Neural cell (in vitro differentiated cells): ENCODE measurements around the gene GATC. TPM values are rescaled to one million over a fixed set of nuclear protein-coding genes. Genes with fewer than 3 reads are reported as not detected.

ENCODE experiments used
- H2AFZ ChIP-seq: fragments of 200-600, 300-800 bp; sonication (generic), shearing (Covaris generic); 2 replicates; pipeline ENCODE4 v1.6.0; 2014; ENCODE audit warnings: low read depth, mild to moderate bottlenecking, antibody characterized with exemption, low read length, moderate library complexity
- H3F3A ChIP-seq: fragments of 200-600 bp; shearing (Covaris generic); 2 replicates; pipeline ENCODE4 v1.6.1; 2016; ENCODE audit warnings: mild to moderate bottlenecking, moderate library complexity, mixed read lengths, antibody characterized with exemption, low read length; ENCODE audit not compliant: insufficient read depth, poor library complexity, severe bottlenecking
- H3K27ac ChIP-seq: fragments of 200-600, 300-800 bp; sonication (generic), shearing (Covaris generic); 2 replicates; pipeline ENCODE4 v1.5.1; 2014; ENCODE audit warnings: mild to moderate bottlenecking, low read length, moderate library complexity
- H3K27me3 ChIP-seq: fragments of 300-800, 200-600 bp; sonication (generic), shearing (Covaris generic); 2 replicates; pipeline ENCODE4 v1.6.0; 2014; ENCODE audit warnings: mild to moderate bottlenecking, low read depth, low read length, moderate library complexity; ENCODE audit not compliant: insufficient read depth
- H3K36me3 ChIP-seq: fragments of 300-800, 200-600 bp; sonication (generic), shearing (Covaris generic); 2 replicates; pipeline ENCODE4 v1.5.1; 2014; ENCODE audit warnings: mild to moderate bottlenecking, antibody characterized with exemption, low read length, moderate library complexity; ENCODE audit not compliant: insufficient read depth
- H3K4me2 ChIP-seq: fragments of 300-800, 200-600 bp; sonication (generic), shearing (Covaris generic); 2 replicates; pipeline ENCODE4 v1.6.0; 2014; ENCODE audit warnings: mild to moderate bottlenecking, low read length
- H3K4me3 ChIP-seq: fragments of 300-800, 200-600 bp; sonication (generic), shearing (Covaris generic); 2 replicates; pipeline ENCODE4 v1.5.1; 2014; ENCODE audit warnings: mild to moderate bottlenecking, low read length, moderate library complexity
- H3K79me2 ChIP-seq: fragments of 200-600 bp; shearing (Covaris generic); replicated peaks from 2 replicates; pipeline ENCODE4 v1.6.0; 2014; ENCODE audit warnings: mild to moderate bottlenecking, low read length, moderate library complexity; ENCODE audit not compliant: insufficient read depth
- H3K9ac ChIP-seq: fragments of 300-800, 200-600 bp; sonication (generic), shearing (Covaris generic); 2 replicates; pipeline ENCODE4 v1.6.1; 2016; ENCODE audit warnings: mild to moderate bottlenecking, low read length, mixed read lengths
- H3K9me2 ChIP-seq: fragments of 200-600 bp; shearing (Covaris generic); 2 replicates; pipeline ENCODE4 v1.6.1; 2016; ENCODE audit warnings: mild to moderate bottlenecking, low read length, mixed read lengths; ENCODE audit not compliant: insufficient read depth
- H3K9me3 ChIP-seq: fragments of 200-600, 300-800 bp; sonication (generic), shearing (Covaris generic); 2 replicates; pipeline ENCODE4 v1.6.1; 2016; ENCODE audit warnings: mild to moderate bottlenecking, mixed run types, low read length, moderate library complexity, mixed read lengths
- H4K20me1 ChIP-seq: fragments of 200-600 bp; shearing (Covaris generic); 2 replicates; pipeline ENCODE4 v1.6.1; 2016; ENCODE audit warnings: mild to moderate bottlenecking, mixed run types; ENCODE audit not compliant: insufficient read depth
- EP300 ChIP-seq: fragments of 450-650 bp; conservative IDR thresholded peaks from 2 replicates; pipeline ENCODE4 v1.6.1; 2014; ENCODE audit warnings: antibody characterized with exemption, mild to moderate bottlenecking, moderate library complexity; ENCODE audit not compliant: poor library complexity, severe bottlenecking
- EZH2 ChIP-seq: fragments of 200-600, 300-800 bp; shearing (Covaris generic), sonication (generic); IDR thresholded peaks from 2 replicates; pipeline ENCODE4 v1.6.1; 2014; ENCODE audit warnings: antibody characterized with exemption, low read length, borderline replicate concordance, mild to moderate bottlenecking; ENCODE audit not compliant: insufficient read depth, poor library complexity, severe bottlenecking
- MXI1 ChIP-seq: fragments of 450-650 bp; conservative IDR thresholded peaks from 2 replicates; pipeline ENCODE4 v1.6.1; 2014; ENCODE audit warnings: antibody characterized with exemption, mild to moderate bottlenecking; ENCODE audit not compliant: poor library complexity, severe bottlenecking
- POLR2AphosphoS5 ChIP-seq: IDR thresholded peaks from 2 replicates; pipeline ENCODE4 v1.6.1; 2012
- RAD21 ChIP-seq: fragments of 450-650 bp; conservative IDR thresholded peaks from 2 replicates; pipeline ENCODE4 v1.6.1; 2014; ENCODE audit warnings: antibody characterized with exemption, mild to moderate bottlenecking, moderate library complexity
- SMC3 ChIP-seq: fragments of 450-650 bp; conservative IDR thresholded peaks from 2 replicates; pipeline ENCODE4 v1.6.1; 2014; ENCODE audit warnings: antibody characterized with exemption, mild to moderate bottlenecking, moderate library complexity; ENCODE audit not compliant: poor library complexity
- TAF1 ChIP-seq: IDR thresholded peaks from 2 replicates; pipeline ENCODE4 v1.6.1; 2012; ENCODE audit warnings: low read depth
- polyA plus RNA-seq: library from polyadenylated mRNA; depleted of rRNA; stranded (reverse); fragments of >200 nt; gene quantifications from 2 replicates; pipeline ENCODE4 v1.2.3, GENCODE V29; 2014
- TF ChIP-seq, protein P1 (sequence below): IDR thresholded peaks from 2 replicates; pipeline ENCODE4 v1.6.1; 2012; ENCODE audit warnings: borderline replicate concordance
- TF ChIP-seq, protein P2 (sequence below): fragments of 450-650 bp; IDR thresholded peaks from 2 replicates; pipeline ENCODE4 v1.5.1; 2014; ENCODE audit warnings: antibody characterized with exemption, mild to moderate bottlenecking, moderate library complexity; ENCODE audit not compliant: poor library complexity, severe bottlenecking

The GATC gene
- polyA plus RNA-seq, 1 donor from 2014 or later, result 45.3 TPM

DNA sequence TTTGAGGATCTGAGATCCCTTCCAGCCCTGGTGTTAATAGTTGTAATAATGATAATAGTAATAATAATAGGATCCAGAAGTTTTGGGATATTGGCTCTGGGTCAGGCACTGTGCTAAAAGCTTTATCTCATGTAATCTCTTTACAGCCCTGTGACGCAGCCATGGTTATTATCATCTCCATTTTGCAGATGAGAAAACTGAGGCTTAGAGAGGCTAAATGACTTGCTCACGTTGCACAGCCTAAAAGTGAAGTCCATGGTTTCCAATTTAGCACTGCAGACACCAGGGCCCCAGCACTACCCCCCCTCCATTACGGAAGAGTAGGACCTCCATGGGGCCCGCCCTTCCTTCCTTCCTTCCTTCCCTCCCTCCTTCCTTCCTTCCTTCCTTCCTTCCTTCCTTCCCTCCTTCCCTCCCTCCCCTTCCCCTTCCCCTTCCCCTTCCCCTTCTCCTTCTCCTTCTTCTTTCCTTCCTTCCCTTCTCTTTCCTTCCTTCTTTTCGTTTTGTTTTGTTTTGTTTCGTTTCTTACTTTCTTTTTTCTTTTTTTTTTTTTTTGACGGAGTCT, 23.3 kb upstream of the GATC start:
- Histone ChIP-seq H3K27me3 (no peaks in the 10 kb centered on the region), H3K9me3 (no peaks in the 10 kb centered on the region), H3K36me3 (no peaks in the 10 kb centered on the region), H3K4me3 (no peak overlapping the region), H3K79me2 (no peaks in the 10 kb centered on the region), H3K27ac (no peak overlapping the region), H2AFZ (no peak overlapping the region), H3K4me2 (no peak overlapping the region), H4K20me1 (no peaks in the 10 kb centered on the region), H3K9ac (no peak overlapping the region), H3K9me2 (no peaks in the 10 kb centered on the region), H3F3A (no peaks in the 10 kb centered on the region)
- no peak for TF ChIP-seq POLR2AphosphoS5
- TF ChIP-seq MXI1, result no peak
- TF ChIP-seq RAD21, result no peak
- TF ChIP-seq SMC3, result no peak
- TF ChIP-seq EZH2, result no peak
- TF ChIP-seq, protein P1, sequence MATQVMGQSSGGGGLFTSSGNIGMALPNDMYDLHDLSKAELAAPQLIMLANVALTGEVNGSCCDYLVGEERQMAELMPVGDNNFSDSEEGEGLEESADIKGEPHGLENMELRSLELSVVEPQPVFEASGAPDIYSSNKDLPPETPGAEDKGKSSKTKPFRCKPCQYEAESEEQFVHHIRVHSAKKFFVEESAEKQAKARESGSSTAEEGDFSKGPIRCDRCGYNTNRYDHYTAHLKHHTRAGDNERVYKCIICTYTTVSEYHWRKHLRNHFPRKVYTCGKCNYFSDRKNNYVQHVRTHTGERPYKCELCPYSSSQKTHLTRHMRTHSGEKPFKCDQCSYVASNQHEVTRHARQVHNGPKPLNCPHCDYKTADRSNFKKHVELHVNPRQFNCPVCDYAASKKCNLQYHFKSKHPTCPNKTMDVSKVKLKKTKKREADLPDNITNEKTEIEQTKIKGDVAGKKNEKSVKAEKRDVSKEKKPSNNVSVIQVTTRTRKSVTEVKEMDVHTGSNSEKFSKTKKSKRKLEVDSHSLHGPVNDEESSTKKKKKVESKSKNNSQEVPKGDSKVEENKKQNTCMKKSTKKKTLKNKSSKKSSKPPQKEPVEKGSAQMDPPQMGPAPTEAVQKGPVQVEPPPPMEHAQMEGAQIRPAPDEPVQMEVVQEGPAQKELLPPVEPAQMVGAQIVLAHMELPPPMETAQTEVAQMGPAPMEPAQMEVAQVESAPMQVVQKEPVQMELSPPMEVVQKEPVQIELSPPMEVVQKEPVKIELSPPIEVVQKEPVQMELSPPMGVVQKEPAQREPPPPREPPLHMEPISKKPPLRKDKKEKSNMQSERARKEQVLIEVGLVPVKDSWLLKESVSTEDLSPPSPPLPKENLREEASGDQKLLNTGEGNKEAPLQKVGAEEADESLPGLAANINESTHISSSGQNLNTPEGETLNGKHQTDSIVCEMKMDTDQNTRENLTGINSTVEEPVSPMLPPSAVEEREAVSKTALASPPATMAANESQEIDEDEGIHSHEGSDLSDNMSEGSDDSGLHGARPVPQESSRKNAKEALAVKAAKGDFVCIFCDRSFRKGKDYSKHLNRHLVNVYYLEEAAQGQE, result no peak
- no peak for TF ChIP-seq TAF1
- TF ChIP-seq EP300, result no peak
- TF ChIP-seq, protein P2, sequence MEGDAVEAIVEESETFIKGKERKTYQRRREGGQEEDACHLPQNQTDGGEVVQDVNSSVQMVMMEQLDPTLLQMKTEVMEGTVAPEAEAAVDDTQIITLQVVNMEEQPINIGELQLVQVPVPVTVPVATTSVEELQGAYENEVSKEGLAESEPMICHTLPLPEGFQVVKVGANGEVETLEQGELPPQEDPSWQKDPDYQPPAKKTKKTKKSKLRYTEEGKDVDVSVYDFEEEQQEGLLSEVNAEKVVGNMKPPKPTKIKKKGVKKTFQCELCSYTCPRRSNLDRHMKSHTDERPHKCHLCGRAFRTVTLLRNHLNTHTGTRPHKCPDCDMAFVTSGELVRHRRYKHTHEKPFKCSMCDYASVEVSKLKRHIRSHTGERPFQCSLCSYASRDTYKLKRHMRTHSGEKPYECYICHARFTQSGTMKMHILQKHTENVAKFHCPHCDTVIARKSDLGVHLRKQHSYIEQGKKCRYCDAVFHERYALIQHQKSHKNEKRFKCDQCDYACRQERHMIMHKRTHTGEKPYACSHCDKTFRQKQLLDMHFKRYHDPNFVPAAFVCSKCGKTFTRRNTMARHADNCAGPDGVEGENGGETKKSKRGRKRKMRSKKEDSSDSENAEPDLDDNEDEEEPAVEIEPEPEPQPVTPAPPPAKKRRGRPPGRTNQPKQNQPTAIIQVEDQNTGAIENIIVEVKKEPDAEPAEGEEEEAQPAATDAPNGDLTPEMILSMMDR, result no peak

DNA sequence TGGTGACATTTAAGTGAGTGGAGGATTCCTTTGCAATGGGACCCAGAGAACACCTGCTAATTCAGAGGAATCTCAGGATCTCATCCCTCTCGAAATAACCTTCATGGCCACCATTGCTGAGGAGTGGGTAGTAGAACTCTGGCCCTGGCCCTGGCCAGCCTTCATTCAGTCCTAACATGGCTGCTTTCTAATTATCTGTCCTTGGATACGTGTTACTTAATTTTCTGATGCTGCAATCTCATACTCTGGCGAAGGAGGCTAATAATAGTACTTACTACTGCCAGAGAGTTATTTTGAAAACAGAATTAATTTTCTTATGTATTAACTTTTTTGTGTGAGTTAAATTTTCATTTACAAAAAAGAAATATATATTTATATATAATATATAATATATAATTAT, 20.4 kb upstream of the GATC start:
- H3K9me3 ChIP-seq, result no peaks in the 10 kb centered on the region
- TF ChIP-seq, protein P1, result no peak
- TF ChIP-seq TAF1 (no peak), POLR2AphosphoS5 (no peak), SMC3 (no peak), MXI1 (no peak), EZH2 (no peak), EP300 (no peak), RAD21 (no peak)
- TF ChIP-seq, protein P2, result no peak
- H3K79me2 ChIP-seq, result no peaks in the 10 kb centered on the region
- H3K27ac ChIP-seq, result no peak overlapping the region
- no peak overlapping the region for H3K9ac ChIP-seq
- H3F3A ChIP-seq, result no peaks in the 10 kb centered on the region
- H4K20me1 ChIP-seq, result no peaks in the 10 kb centered on the region
- H3K9me2 ChIP-seq, result no peaks in the 10 kb centered on the region
- no peak overlapping the region for H2AFZ ChIP-seq
- H3K36me3 ChIP-seq, result no peaks in the 10 kb centered on the region
- no peak overlapping the region for H3K4me3 ChIP-seq
- H3K27me3 ChIP-seq, result no peaks in the 10 kb centered on the region
- no peak overlapping the region for H3K4me2 ChIP-seq
